Keratinocyte (primary cell): ENCODE measurements around the gene ANTXRL. TPM values are rescaled to one million over a fixed set of nuclear protein-coding genes. Genes with fewer than 3 reads are reported as not detected.
"Not testable (repeated sequence)": the region's sequence is repeated elsewhere in the genome, so short reads cannot be mapped to it uniquely, and the experiment has no call there.

Experiments
- DNase-seq: peaks from one replicate; pipeline ENCODE4 v3.0.0-alpha.2; 2011; ENCODE audit warnings: low read depth, missing footprints, low spot score
- FAIRE-seq: peaks from 2 replicates; lab custom pipeline; 2011; peaks lifted over from hg19 to GRCh38; lab: Jason Lieb, UNC
- H2AFZ ChIP-seq: 2 replicates; pipeline ENCODE4 v1.6.0; 2012; ENCODE audit warnings: low read length, control low read depth, inconsistent platforms; ENCODE audit not compliant: control insufficient read depth
- H3K27ac ChIP-seq: 2 replicates; pipeline ENCODE4 v1.5.1; 2011; ENCODE audit warnings: low read length; ENCODE audit not compliant: control insufficient read depth, insufficient read depth
- H3K27me3 ChIP-seq: 3 replicates; pipeline ENCODE4 v1.6.0; 2011; ENCODE audit warnings: low read length; ENCODE audit not compliant: control insufficient read depth, insufficient read depth; ENCODE audit errors: extremely low read depth
- H3K36me3 ChIP-seq, 2 experiments: 2 replicates in 1 of 2; 3 replicates in 1 of 2; pipeline ENCODE4 v1.5.1; 2011; ENCODE audit warnings: low read length in 2 of 2, mild to moderate bottlenecking in 1 of 2; ENCODE audit not compliant: control insufficient read depth in 2 of 2, insufficient read depth in 2 of 2; ENCODE audit errors: extremely low read depth in 1 of 2
- H3K4me1 ChIP-seq: 3 replicates; pipeline ENCODE4 v1.5.1; 2011; ENCODE audit warnings: low read length; ENCODE audit not compliant: control insufficient read depth, insufficient read depth; ENCODE audit errors: extremely low read depth
- H3K4me2 ChIP-seq: 3 replicates; pipeline ENCODE4 v1.6.0; 2011; ENCODE audit warnings: low read depth, low read length; ENCODE audit not compliant: control insufficient read depth, insufficient read depth; ENCODE audit errors: extremely low read depth
- H3K4me3 ChIP-seq, 3 experiments: fragments of 200-600 bp in 1 of 3; sonication (generic) in 1 of 3; 2 replicates in 2 of 3; 3 replicates in 1 of 3; pipeline ENCODE4 v1.5.1; 2011 to 2016; ENCODE audit warnings: low read length in 3 of 3, mild to moderate bottlenecking in 3 of 3, control low read depth in 2 of 3, inconsistent platforms in 1 of 3, low read depth in 1 of 3, mixed read lengths in 1 of 3, mixed run types in 1 of 3, moderate library complexity in 1 of 3; ENCODE audit not compliant: control insufficient read depth in 2 of 3, insufficient read depth in 2 of 3; ENCODE audit errors: extremely low read depth in 1 of 3
- H3K79me2 ChIP-seq: 2 replicates; pipeline ENCODE4 v1.6.0; 2012; ENCODE audit warnings: low read length; ENCODE audit not compliant: control insufficient read depth, insufficient read depth
- H3K9ac ChIP-seq: 3 replicates; pipeline ENCODE4 v1.6.0; 2011; ENCODE audit warnings: low read length; ENCODE audit not compliant: control insufficient read depth, insufficient read depth; ENCODE audit errors: extremely low read depth
- H3K9me1 ChIP-seq: 3 replicates; pipeline ENCODE4 v1.6.0; 2011; ENCODE audit warnings: low read length; ENCODE audit not compliant: control insufficient read depth, insufficient read depth; ENCODE audit errors: extremely low read depth
- H3K9me3 ChIP-seq: 2 replicates; pipeline ENCODE4 v1.5.1; 2012; ENCODE audit warnings: low read depth, low read length; ENCODE audit not compliant: control insufficient read depth
- H4K20me1 ChIP-seq: 3 replicates; pipeline ENCODE4 v1.6.0; 2011; ENCODE audit warnings: low read length; ENCODE audit not compliant: control insufficient read depth, insufficient read depth; ENCODE audit errors: extremely low read depth
- CTCF ChIP-seq, 3 experiments: IDR thresholded peaks in 1 of 3; conservative IDR thresholded peaks in 1 of 3; optimal IDR thresholded peaks in 1 of 3; 2 replicates in 2 of 3; 3 replicates in 1 of 3; pipeline versions ENCODE3 to v1.5.1; 2011; ENCODE audit warnings: low read length in 3 of 3, mild to moderate bottlenecking in 3 of 3, moderate library complexity in 2 of 3, control low read depth in 1 of 3, inconsistent platforms in 1 of 3; ENCODE audit not compliant: insufficient read depth in 2 of 3; ENCODE audit errors: extremely low read depth in 1 of 3
- EZH2 ChIP-seq: IDR thresholded peaks from one replicate; pipeline ENCODE4 v1.6.1; 2012; ENCODE audit warnings: inconsistent platforms, mild to moderate bottlenecking, low read length, moderate library complexity
- dilution Hi-C: fragments of 300-500 bp; cut with MboI; formaldehyde crosslinking; loops from one replicate; pipeline ENCODE4 v1.7.0; 2020; ENCODE audit warnings: low sequenced_read_pairs; ENCODE audit not compliant: extremely low pct_ligation_motif_present
- polyA plus RNA-seq, 5 experiments: library from polyadenylated mRNA; depleted of rRNA in 3 of 5; stranded (reverse) in 3 of 5; stranded (forward) in 1 of 5; unstranded in 1 of 5; fragments of >200 nt; gene quantifications; 1 replicate in 1 of 5; 2 replicates in 3 of 5; 3 replicates in 1 of 5; pipeline versions ENCODE4 v1.2.1 to v1.2.3, GENCODE V29; 2011 to 2012; ENCODE audit warnings: missing spikeins in 2 of 5, low read depth in 1 of 5, low replicate concordance in 1 of 5

The ANTXRL gene
- polyA plus RNA-seq, 1 donor (not counting 4 experiments of a cell fraction or from before 2014, with no cell fraction given), result not detected

GRCh38 chr10:46296086-46296485 lies 9.3 kb downstream of the ANTXRL start:
- H3K79me2 ChIP-seq, H3K9me1 ChIP-seq, DNase-seq, H3K4me2 ChIP-seq, H3K27me3 ChIP-seq, dilution Hi-C loops, FAIRE-seq, H3K4me3 ChIP-seq, H3K9ac ChIP-seq, H3K4me1 ChIP-seq, H2AFZ ChIP-seq, H3K36me3 ChIP-seq, H3K9me3 ChIP-seq, H4K20me1 ChIP-seq, H3K27ac ChIP-seq: not testable (repeated sequence)

- Histone ChIP-seq H3K4me1 (no peaks in the 10 kb centered on the region), H4K20me1 (no peaks in the 10 kb centered on the region), H3K9me3 (no peaks in the 10 kb centered on the region), H3K9me1 (no peaks in the 10 kb centered on the region), H3K36me3 (no peaks in the 10 kb centered on the region), H2AFZ (no peak overlapping the region), H3K27ac (no peak overlapping the region), H3K79me2 (no peaks in the 10 kb centered on the region), H3K4me3 (no peak overlapping the region), H3K27me3 (no peaks in the 10 kb centered on the region), H3K4me2 (no peak overlapping the region), H3K9ac (no peak overlapping the region)
- dilution Hi-C loops, result no loop called here
- DNase-seq (no peak), FAIRE-seq (no peak)
- TF ChIP-seq CTCF (optimal IDR thresholded peaks at IDR 0.05 in 1 of 3, IDR thresholded peaks at IDR 0.05 in 1 of 3, conservative IDR thresholded peaks at IDR 0.05 in 1 of 3; ENCODE audit: extremely low read depth in 1 of 3, insufficient read depth in 2 of 3, low read length in 3 of 3), result no peak
- TF ChIP-seq EZH2, result no peak
Observed at GRCh38 chr10:46296641-46297141, 9.9 kb downstream of the ANTXRL start.
